SJCRH30 (cell line): ENCODE data around the gene SFTPA2. TPM values are rescaled to one million over a fixed set of nuclear protein-coding genes. Genes with fewer than 3 reads are reported as not detected.
"Not testable (repeated sequence)": the region's sequence is repeated elsewhere in the genome, so short reads cannot be mapped to it uniquely, and the experiment has no call there.

Source experiments
- DNase-seq, 2 experiments: peaks; one replicate each; pipeline ENCODE4 v3.0.0-alpha.2; 2015 to 2020
- H3K27ac ChIP-seq: fragments of 250-450 bp; sonication (Bioruptor Pico); 2 replicates; pipeline ENCODE4 v1.5.1; 2020; ENCODE audit warnings: mild to moderate bottlenecking, moderate library complexity
- H3K27me3 ChIP-seq: fragments of 250-450 bp; sonication (Bioruptor Pico); 2 replicates; pipeline ENCODE4 v1.5.1; 2020; ENCODE audit warnings: mild to moderate bottlenecking, moderate library complexity
- H3K36me3 ChIP-seq: fragments of 250-450 bp; sonication (Bioruptor Pico); 2 replicates; pipeline ENCODE4 v1.5.1; 2020; ENCODE audit warnings: mild to moderate bottlenecking, moderate library complexity
- H3K4me1 ChIP-seq: fragments of 250-450 bp; sonication (Bioruptor Pico); 2 replicates; pipeline ENCODE4 v1.5.1; 2020; ENCODE audit warnings: mild to moderate bottlenecking, moderate library complexity
- H3K4me3 ChIP-seq: fragments of 250-450 bp; sonication (Bioruptor Pico); 2 replicates; pipeline ENCODE4 v1.5.1; 2020; ENCODE audit warnings: mild to moderate bottlenecking, moderate library complexity
- H3K9me3 ChIP-seq: fragments of 250-450 bp; sonication (Bioruptor Pico); replicated peaks from 2 replicates; pipeline ENCODE4 v1.5.1; 2020; ENCODE audit warnings: mild to moderate bottlenecking, moderate library complexity
- total RNA-seq: library from RNA; depleted of rRNA; stranded (reverse); fragments of >200 nt; shearing (Covaris generic); gene quantifications from 2 replicates; pipeline ENCODE4 v1.2.3, GENCODE V29; 2014; rRNA removed

The SFTPA2 gene
- total RNA-seq, 1 experiment from 2014 or later = not detected

DNA sequence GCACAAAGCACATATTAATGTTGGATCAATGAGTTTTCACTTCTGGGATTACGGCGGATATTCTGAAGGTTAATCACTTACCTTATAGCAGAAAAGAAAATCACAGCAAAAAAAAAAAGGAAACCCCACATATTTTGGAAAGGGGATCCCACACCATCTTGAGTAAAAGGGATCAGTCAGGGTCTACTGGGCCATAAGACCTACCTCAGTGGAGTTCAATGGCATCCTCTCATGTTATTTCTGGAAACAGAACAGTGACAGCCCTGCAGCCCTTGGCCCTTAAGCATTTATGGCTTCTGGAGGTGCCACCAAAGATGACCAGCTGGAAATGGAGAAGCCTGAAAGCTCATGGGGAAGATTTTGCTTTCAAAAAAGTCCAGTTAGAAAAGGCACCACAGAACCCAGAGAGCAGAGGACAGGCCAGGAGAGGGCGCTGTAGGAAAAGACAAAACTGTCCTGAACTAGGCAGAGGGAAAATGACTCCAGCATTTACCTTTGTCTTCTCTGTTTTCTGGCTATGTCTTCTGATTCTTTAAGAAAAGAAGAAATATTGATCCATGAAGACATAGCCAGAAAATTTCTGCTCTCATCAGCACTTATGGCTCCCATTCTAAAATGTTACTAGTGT lies 50.8 kb downstream of the SFTPA2 start:
- peaks cover 19% of the 10 kb centered on the region for H3K4me1 ChIP-seq
- H3K4me3 ChIP-seq = not testable (repeated sequence)

DNA sequence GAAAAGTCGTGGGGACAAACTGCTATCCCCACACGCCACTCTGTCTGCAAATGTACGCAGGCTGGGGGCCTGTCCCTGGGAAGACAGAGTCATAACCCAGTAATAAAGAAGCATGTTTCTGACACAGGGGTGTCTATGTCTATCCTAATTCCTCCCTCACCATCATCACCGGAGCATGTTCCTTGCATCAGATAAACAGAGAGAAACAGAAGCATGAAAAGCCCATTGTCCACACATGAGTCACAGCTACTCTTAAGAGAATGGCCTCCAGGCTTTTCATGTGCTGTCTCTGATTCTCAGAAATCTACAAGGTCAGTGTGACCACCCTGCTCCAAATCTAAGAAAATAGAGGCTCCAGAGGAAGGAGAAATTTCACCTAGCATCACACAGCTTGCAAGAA lies 52.0 kb downstream of the SFTPA2 start:
- not testable (repeated sequence) for DNase-seq, H3K36me3 ChIP-seq, H3K4me3 ChIP-seq, H3K9me3 ChIP-seq, H3K27me3 ChIP-seq
- peak overlapping the region; percentile 84 for H3K27ac ChIP-seq
- peaks cover 19% of the 10 kb centered on the region for H3K4me1 ChIP-seq

More for the DNA sequence above, 50.8 kb downstream of the SFTPA2 start:
- not testable (repeated sequence) for H3K36me3 ChIP-seq, H3K27me3 ChIP-seq, DNase-seq, H3K9me3 ChIP-seq, H3K27ac ChIP-seq

DNA sequence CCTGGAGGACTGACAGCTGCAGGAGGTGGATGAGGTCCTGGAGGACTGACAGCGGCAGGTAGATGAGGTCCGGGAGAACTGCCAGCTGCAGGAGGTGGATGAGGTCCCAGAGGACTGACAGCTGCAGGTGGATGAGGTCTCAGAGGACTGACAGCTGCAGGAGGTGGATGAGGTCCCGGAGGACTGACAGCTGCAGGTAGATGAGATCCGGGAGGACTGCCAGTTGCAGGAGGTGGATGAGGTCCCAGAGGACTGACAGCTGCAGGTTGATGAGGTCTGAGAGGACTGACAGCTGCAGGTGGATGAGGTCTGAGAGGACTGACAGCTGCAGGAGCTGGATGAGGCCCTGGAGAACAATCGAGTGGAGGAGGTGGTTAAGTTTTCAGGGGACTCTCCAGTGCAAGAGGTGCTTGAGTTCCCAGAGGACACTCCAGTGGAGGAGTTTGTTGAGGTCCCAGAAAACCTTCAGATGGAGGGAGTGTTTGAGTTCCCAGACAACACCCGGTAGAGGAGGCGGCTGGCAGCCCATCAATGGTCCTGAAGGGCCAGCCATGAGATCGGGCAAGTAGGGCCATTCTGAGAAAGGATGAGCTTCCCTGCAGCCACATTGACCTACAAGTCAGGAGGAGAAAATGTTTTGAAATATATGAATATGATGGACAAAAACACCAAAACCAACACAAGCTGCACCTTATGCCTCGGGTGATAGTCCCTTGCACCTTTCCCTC lies 52.6 kb downstream of the SFTPA2 start:
- Histone ChIP-seq H3K27me3 (no peaks in the 10 kb centered on the region), H3K9me3 (no peaks in the 10 kb centered on the region), H3K4me1 (peaks cover 19% of the 10 kb centered on the region), H3K27ac (peak overlapping the region; percentile 84), H3K4me3 (no peak overlapping the region), H3K36me3 (no peaks in the 10 kb centered on the region)
- DNase-seq = peak; percentile 95 to 99

Other genes starting within 250 kb of the SFTPA2 start
- gene PPIF, start 212.9 kb downstream of the SFTPA2 start, total RNA-seq = 98.8 and 103 TPM in 2 replicates
- gene ZCCHC24, start 114.8 kb downstream of the SFTPA2 start, total RNA-seq = 53.1 and 53.7 TPM in 2 replicates
- 0.58 and 0.73 TPM in 2 replicates for gene EIF5AL1, start 47.9 kb downstream of the SFTPA2 start, total RNA-seq
- not detected in 2 replicates for gene SFTPA1, start 50.5 kb upstream of the SFTPA2 start, total RNA-seq
- 0.51 and 0.59 TPM in 2 replicates for gene NUTM2B, start 142.8 kb upstream of the SFTPA2 start, total RNA-seq